HEK293T (cell line): ENCODE data around the gene EFCAB5.

Experiments
- CTCF ChIA-PET: fragments of 350-600 bp; formaldehyde crosslinking; extraction: SDS; loops from one replicate; lab custom pipeline; 2021; ENCODE audit warnings: antibody characterized with exemption, inconsistent platforms; lab: Yijun Ruan, JAX
- POLR2A ChIA-PET: fragments of 350-600 bp; formaldehyde crosslinking; extraction: SDS; loops from one replicate; lab custom pipeline; 2020; ENCODE audit warnings: antibody characterized with exemption, inconsistent platforms; lab: Yijun Ruan, JAX
- DNase-seq: peaks from one replicate; pipeline ENCODE4 v3.0.0; 2012; ENCODE audit warnings: mixed read lengths; ENCODE audit errors: extremely low spot score
- ARNT ChIP-seq: fragments of 450-650 bp; IDR thresholded peaks from 2 replicates; pipeline ENCODE4 v1.6.1; 2017; ENCODE audit warnings: mild to moderate bottlenecking
- BHLHE40 ChIP-seq: fragments of 450-650 bp; IDR thresholded peaks from 2 replicates; pipeline ENCODE4 v1.6.1; 2016; ENCODE audit warnings: mild to moderate bottlenecking, moderate library complexity, borderline replicate concordance
- CTBP1 ChIP-seq: fragments of 450-650 bp; IDR thresholded peaks from 2 replicates; pipeline ENCODE4 v1.6.1; 2016; ENCODE audit warnings: borderline replicate concordance
- ELF4 ChIP-seq: fragments of 450-650 bp; IDR thresholded peaks from 2 replicates; pipeline ENCODE4 v1.6.1; 2017; ENCODE audit warnings: antibody characterized with exemption
- FOXA1 ChIP-seq: fragments of 450-650 bp; IDR thresholded peaks from 2 replicates; pipeline ENCODE4 v1.6.1; 2016; ENCODE audit warnings: mild to moderate bottlenecking
- FOXK2 ChIP-seq: fragments of 450-650 bp; IDR thresholded peaks from 2 replicates; pipeline ENCODE4 v1.6.1; 2016; ENCODE audit warnings: mild to moderate bottlenecking
- FOXM1 ChIP-seq: fragments of 450-650 bp; IDR thresholded peaks from 2 replicates; pipeline ENCODE4 v1.6.1; 2017; ENCODE audit warnings: mild to moderate bottlenecking, borderline replicate concordance
- HDGF ChIP-seq: fragments of 450-650 bp; IDR thresholded peaks from 2 replicates; pipeline ENCODE4 v1.6.1; 2017; ENCODE audit warnings: antibody characterized with exemption, borderline replicate concordance
- L3MBTL2 ChIP-seq: fragments of 450-650 bp; conservative IDR thresholded peaks from 2 replicates; pipeline ENCODE4 v1.6.1; 2016; ENCODE audit warnings: mild to moderate bottlenecking
- LEF1 ChIP-seq: fragments of 450-650 bp; IDR thresholded peaks from 2 replicates; pipeline ENCODE4 v1.6.1; 2017; ENCODE audit warnings: mild to moderate bottlenecking, borderline replicate concordance
- NFRKB ChIP-seq: fragments of 450-650 bp; IDR thresholded peaks from 2 replicates; pipeline ENCODE4 v1.6.1; 2016; ENCODE audit warnings: mild to moderate bottlenecking, moderate library complexity
- SP1 ChIP-seq: fragments of 450-650 bp; IDR thresholded peaks from 2 replicates; pipeline ENCODE4 v1.6.1; 2017
- SUZ12 ChIP-seq: fragments of 450-650 bp; IDR thresholded peaks from 2 replicates; pipeline ENCODE4 v1.6.1; 2016; ENCODE audit warnings: mild to moderate bottlenecking
- TARDBP ChIP-seq: fragments of 450-650 bp; IDR thresholded peaks from 2 replicates; pipeline ENCODE4 v1.6.1; 2016
- ZNF384 ChIP-seq: fragments of 450-650 bp; IDR thresholded peaks from 2 replicates; pipeline ENCODE4 v1.6.1; 2016
- TF ChIP-seq, protein P1 (sequence below): fragments of 450-650 bp; IDR thresholded peaks from 2 replicates; pipeline ENCODE4 v1.6.1; 2016

The EFCAB5 gene

DNA sequence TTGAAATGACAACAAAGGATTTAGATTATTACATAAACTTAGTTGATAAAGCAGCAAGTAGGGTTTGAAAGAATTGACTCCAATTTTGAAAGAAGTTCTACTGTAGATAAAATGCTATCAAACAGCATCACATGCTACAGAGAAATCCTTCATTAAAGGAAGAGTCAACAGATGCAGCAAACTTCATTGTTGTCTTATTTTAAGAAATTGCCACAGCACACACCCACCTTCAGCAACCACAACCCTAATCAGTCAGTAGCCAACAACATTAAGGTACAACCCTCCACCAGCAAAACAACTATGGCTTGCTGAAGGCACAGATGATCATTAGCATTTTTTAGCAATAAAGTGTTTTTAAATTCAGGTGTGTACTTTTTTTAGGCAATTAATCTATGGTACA is 100.1 kb downstream of the EFCAB5 start:
- POLR2A ChIA-PET: no interaction called here
- no peak for DNase-seq
- CTCF ChIA-PET: interaction anchor here (0.6 kb wide), 1 partner anchor 12 kb away, joined by 4 read pairs; no protein-coding TSS in a partner anchor
- TF ChIP-seq FOXM1 (no peak), ELF4 (no peak), FOXA1 (no peak), FOXK2 (no peak), SUZ12 (no peak), SP1 (no peak), LEF1 (no peak), HDGF (no peak), BHLHE40 (no peak), L3MBTL2 (no peak), NFRKB (no peak), CTBP1 (no peak), TARDBP (no peak)
- TF ChIP-seq, protein P1, sequence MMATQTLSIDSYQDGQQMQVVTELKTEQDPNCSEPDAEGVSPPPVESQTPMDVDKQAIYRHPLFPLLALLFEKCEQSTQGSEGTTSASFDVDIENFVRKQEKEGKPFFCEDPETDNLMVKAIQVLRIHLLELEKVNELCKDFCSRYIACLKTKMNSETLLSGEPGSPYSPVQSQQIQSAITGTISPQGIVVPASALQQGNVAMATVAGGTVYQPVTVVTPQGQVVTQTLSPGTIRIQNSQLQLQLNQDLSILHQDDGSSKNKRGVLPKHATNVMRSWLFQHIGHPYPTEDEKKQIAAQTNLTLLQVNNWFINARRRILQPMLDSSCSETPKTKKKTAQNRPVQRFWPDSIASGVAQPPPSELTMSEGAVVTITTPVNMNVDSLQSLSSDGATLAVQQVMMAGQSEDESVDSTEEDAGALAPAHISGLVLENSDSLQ: no peak

DNA sequence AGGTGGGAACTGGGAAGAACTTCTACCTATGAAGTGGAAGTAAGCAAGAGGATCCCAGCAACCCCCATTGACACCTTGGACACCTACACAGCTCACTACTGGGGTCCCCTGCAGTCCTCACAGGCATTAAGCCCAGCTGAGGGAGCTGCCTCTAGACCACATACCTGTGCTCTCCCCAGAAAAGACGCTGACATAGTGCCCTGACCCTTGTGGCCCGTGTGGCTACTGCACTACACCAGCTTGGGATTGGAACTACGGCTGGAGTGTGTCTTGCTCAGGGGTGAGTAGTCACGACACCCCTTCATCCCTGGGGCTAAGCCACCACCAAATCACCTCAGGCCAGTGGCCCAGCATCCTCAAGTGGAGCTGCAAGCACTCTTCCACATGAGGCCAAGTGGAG is 120.9 kb downstream of the EFCAB5 start:
- CTCF ChIA-PET: interaction anchor here (3.2 kb wide), 1 partner anchor 31 kb away, joined by 10 read pairs; no protein-coding TSS in a partner anchor

DNA sequence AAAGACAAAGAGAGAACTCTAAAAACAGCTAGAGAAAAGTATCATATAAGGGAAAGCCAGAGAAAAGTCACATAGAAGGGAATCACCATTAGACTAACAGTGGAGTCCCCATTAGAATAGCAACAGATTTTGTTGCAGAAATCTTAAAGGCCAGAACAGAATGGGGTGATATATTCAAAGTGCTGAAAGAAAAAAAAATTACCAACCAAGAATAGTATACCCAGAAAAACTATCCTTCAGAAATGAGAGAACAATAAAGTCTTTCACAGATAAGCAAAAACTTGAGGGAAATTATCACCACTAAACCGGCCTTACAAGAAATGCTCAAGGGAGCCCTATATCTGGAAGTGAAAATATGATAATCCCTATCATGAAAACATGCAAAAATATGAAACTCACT is 123.3 kb downstream of the EFCAB5 start:
- DNase-seq: no peak
- TF ChIP-seq NFRKB (no peak), FOXK2 (no peak), SUZ12 (no peak), HDGF (no peak), ZNF384 (no peak), BHLHE40 (no peak), TARDBP (no peak), ARNT (no peak), ELF4 (no peak), LEF1 (no peak), L3MBTL2 (no peak), SP1 (no peak), FOXM1 (no peak), FOXA1 (no peak), CTBP1 (no peak)
- TF ChIP-seq, protein P1: no peak
- POLR2A ChIA-PET: no interaction called here
- CTCF ChIA-PET: no interaction called here

More for the DNA sequence above, 120.9 kb downstream of the EFCAB5 start:
- POLR2A ChIA-PET: no interaction called here
- no peak for DNase-seq
- TF ChIP-seq NFRKB (no peak), ELF4 (no peak), CTBP1 (no peak), FOXA1 (no peak), LEF1 (no peak), ZNF384 (no peak), SUZ12 (no peak), ARNT (no peak), SP1 (no peak), TARDBP (no peak), L3MBTL2 (no peak), HDGF (no peak), BHLHE40 (no peak), FOXM1 (no peak), FOXK2 (no peak)
- TF ChIP-seq, protein P1: no peak

DNA sequence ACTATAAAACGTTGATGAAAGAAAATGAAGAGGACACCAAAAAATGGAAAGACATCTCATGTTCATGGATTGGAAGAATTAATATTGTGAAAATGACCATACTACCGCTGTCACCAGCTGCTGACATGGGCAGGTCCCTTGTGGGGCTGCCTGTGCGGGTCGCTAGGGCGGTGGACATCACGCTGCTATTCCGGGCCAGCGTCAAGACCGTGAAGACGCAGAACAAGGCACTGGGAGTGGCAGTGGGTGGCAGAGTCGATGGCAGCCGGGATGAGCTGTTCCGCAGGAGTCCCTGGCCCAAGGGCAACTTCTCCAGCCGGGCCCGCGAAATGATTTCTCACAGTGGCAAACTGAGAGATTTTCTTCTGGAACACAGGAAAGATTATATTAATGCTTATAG is 127.0 kb downstream of the EFCAB5 start:
- no peak for DNase-seq
- POLR2A ChIA-PET: no interaction called here
- TF ChIP-seq LEF1 (no peak), L3MBTL2 (no peak), HDGF (no peak), SP1 (no peak), ZNF384 (no peak), FOXA1 (no peak), CTBP1 (no peak)
- CTCF ChIA-PET: no interaction called here

DNA sequence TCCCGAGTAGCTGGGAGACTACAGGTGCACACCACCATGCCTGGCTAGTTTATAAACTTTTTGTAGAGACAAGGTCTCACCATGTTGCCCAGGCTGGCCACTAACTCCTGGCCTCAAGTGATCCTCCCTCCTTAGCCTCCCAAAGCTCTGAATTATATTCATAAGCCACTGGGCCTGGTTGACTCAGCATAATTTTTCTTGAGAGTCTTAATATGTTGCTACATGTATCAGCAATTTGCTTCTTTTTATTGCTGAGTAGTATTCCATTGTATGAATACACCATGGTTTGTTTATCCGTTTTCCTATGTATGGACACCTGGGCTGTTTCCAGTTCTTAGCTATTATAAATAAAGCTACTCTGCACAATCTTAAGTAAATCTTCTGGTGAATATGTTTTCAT is 132.8 kb downstream of the EFCAB5 start:
- ChIA-PET POLR2A (no interaction called here), CTCF (interaction anchor here (1.1 kb wide), 1 partner anchor 19 kb away, joined by 3 read pairs; no protein-coding TSS in a partner anchor)
- TF ChIP-seq ZNF384 (no peak), ELF4 (no peak), L3MBTL2 (no peak), LEF1 (no peak), FOXM1 (no peak), FOXA1 (no peak)
- no peak for DNase-seq

DNA sequence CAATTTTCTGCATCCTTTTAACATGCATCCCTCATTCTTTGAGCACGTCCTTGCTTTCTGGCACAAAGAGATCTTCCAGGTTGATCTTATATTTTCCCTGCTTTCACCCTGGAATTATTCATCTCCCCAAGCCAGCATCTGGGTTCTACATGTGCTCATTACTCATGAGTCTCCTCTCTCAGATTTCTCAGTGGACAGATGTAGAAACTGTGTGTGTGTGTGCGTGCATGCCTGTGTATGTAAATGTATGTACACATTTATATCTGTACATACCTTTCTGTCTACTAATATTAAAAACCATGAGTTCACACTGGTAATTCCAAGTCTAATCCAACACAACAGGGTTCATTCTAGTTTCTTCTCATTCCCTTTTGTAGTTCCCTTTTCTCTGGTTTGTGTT is 133.3 kb downstream of the EFCAB5 start:
- ChIA-PET POLR2A (no interaction called here), CTCF (no interaction called here)
- no peak for DNase-seq
- TF ChIP-seq L3MBTL2 (no peak), FOXK2 (no peak), BHLHE40 (no peak), ARNT (no peak), NFRKB (no peak)
